C1 segment of cervical spinal cord (tissue), 14 donors: ENCODE measurements around the gene PAM.
"Not testable (repeated sequence)": the region's sequence is repeated elsewhere in the genome, so short reads cannot be mapped to it uniquely, and the experiment has no call there.

Source experiments
- DNase-seq, 14 donors: peaks; one replicate each; lab custom pipeline; 2025; lab: John Stamatoyannopoulos, UW

Gene PAM

GRCh38 chr5:102895976-102896375 lies 140.9 kb downstream of the PAM start:
- no peak for DNase-seq

DNA sequence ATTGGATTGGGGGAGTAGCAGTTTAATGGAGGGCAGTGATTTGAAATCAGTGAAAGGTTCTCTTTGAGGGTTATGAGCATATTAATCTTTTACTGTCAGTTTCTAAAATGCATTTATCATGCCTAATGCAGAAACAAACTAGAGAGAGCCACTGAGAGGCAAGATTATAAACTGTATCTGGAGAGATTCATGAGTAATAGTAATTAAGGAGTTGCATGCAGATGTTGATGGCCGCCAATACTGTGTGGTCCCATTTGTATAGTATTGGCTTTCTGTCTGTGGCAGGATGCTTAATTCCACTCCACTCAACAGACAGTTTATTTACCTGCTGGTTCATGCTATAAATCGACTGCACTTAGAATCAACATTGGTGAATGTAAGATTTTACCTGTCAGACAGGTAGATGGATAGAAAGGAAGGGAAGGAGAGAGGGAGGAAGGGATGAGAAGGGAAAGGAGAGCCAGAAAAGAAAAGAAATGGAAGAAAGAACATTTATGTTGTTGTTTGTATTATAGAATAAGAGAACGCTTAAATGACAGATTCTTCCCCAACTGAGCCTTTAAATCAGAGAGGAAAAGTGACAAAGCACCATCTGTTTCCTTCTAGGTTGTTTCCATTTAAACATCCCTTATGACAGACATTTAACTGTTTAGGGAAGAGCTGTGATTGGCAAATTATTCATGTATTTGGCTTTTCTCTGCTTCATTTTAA lies 146.5 kb downstream of the PAM start:
- no peak for DNase-seq

DNA sequence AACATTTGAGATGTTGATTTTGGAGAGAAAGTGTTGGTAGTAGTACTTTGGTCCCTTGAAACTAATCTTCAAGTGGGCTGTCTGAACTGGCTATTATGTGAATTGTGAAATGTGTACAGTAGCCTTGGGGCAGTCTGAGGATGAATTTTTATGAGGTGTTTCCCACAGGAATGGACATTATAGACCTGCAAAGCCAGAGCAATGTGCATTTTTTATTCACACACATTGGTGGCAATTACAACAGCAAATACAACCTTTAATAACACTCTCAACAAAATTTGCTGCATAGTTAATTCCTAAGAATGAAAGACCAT lies 147.0 kb downstream of the PAM start:
- no peak for DNase-seq

DNA sequence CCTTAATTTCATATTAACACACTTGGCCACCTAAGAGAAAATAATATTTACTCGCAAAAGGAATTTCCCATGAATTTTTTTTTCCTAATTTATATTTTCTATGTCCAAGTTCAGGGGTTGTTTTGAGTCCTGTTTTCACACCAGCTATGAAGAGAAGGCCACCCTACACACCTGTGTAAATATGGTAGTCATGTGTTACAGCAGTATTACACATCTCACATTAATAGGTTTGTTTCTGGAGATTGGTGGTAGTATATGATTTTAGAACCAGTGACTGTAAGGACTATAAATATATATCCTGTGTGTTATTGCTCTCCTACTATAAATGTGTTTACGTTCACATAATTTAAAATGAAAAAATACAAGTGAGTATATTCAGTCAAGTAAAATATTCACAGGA lies 147.5 kb downstream of the PAM start:
- DNase-seq, result no peak

DNA sequence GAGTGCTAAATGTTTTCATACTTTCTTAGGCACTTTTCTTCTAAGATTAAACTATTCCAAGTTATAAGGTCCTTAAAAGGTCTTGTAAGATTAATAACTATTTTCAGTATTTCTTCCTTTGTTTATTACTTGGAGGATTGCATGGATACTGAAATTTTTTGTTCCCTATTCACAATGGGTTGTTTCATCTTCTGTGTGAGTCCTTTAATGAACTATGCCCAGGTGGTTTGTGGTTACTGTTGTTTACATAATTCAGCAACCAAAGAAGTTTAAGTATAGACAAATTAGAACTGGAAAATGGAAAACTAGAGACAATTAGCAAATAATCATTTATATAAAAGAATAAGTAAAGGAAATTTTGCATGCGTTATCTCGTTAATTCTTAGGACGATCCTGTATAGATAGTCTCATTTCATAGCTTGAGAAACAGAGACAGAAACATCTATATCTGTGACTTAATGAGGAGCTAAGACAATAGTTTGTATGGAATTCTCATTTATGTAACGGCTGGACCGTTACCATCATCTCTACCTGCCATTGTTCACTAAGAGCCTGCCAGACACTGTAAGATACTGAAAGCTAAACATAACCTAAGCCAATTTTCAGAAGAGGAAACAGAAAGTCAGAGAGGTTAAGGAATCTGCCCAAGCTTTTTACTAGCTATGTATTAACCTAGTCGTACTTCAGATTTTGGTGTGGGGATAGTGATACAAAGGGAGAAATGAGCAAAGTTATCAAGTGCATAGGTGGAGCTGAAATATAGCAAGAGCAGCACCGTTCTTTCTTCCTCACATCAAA lies 148.2 kb downstream of the PAM start:
- no peak for DNase-seq

DNA sequence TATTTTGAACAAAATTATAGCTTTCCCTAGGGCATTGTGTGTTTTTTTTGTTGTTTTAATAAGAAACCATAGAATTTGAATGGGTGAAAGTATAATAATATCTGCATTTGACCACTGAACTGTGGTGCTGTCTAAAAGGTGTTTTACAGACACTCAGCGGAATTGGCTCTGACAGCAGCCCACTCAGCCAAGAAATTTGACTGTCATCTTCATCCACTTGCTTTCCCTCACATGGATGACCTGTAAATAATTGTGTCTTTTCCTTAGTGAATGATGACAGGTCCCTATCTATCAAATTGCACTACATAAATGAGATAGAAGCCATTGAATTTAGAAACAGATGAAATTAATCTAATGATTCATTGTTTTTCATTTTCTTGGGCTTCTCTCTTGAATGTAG lies 150.0 kb downstream of the PAM start:
- no peak for DNase-seq

DNA sequence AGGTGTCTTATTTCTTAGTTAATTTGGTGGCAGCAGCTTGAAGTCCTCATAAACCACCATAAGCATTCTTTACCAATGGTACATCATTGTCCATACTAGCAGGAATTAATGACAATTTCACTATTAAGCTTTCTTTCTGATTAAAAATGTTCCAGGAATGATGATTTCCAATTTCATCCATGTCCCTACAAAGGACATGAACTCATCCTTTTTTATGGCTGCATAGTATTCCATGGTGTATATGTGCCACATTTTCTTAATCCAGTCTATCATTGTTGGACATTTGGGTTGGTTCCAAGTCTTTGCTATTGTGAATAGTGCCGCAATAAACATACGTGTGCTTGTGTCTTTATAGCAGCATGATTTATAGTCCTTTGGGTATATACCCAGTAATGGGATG lies 152.0 kb downstream of the PAM start:
- not testable (repeated sequence) for DNase-seq

GRCh38 chr5:102910240-102911226 lies 155.4 kb downstream of the PAM start:
- no peak for DNase-seq

DNA sequence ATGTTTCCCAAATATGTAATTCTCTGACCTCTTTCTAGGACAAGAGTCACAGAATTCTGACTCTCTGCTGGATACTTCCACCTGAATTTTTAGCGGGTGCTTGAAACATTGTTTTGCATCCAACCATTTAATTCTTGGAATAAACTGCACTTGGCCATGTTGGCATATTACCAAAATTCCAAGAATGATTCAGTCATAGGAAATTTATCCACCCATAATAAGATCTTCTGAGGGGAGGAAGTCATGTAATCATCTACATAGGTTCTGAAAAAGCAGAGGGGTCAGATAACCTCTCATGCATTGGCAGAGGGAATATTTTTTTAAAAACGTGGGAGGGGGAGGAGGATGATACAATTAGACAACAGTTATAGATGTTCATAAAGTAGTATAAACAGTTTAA lies 156.9 kb downstream of the PAM start:
- no peak for DNase-seq

GRCh38 chr5:102916109-102916508 lies 161.0 kb downstream of the PAM start:
- no peak for DNase-seq

DNA sequence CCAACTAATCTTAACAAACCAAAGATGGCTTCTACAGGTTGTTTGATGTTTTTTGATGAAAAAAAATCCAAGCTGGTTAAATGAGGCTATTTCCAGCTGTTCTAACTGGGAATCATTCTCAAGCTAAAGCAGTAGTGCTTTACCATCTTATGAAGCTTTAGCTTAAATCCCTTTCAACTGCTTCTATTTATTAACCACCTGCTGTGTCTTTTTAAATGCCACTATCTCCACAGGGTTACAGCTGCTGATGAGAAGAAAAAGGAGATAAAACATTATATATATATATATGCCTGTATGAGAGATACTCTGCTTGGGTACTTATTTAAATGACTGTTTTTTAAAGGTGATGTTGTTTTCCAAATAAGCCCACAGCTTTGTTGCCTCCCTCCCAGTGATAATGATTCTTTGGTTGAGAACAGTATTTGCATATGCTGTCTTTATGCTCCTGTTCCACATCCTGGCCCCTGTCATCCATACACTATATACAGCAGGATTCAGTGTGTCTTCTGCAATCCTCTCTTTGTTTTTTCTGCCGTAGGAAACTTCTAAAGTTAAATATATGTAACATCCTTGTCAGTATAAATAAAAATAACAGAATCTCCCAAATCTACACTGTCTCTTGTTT lies 164.0 kb downstream of the PAM start:
- DNase-seq, result no peak

GRCh38 chr5:102920762-102921161 lies 165.7 kb downstream of the PAM start:
- DNase-seq, result no peak

DNA sequence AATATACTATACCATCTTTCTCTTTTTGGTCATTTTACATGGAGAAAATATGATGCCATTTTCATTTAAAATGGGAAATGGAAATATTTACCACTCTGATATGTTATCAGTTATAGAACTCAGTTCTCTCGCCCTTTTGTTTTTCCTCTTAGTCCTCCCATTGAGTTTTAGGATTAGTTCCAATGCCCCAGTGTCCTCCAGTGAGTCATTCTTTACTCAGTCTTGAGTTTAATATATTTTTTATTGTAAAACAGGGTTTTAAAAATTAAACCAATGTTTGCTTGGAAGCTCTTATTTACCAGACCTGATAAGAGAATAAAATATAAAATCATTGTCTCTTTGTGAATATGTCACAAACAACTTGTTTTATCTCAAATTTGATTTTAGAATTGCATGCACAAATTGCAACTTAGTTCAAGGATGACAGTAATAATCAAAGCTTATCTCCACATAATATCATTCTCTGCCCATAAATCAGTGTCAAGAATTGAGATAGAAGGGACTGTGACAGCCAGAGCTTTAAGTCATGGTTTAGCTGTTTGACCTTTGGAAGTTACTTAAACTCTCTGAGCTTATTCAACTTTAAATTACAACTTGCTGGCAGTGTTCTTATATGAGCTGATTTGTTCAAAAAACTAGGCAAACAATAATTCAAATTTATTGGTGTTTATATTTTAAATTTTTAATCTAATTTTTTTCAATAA lies 166.4 kb downstream of the PAM start:
- DNase-seq, result no peak

DNA sequence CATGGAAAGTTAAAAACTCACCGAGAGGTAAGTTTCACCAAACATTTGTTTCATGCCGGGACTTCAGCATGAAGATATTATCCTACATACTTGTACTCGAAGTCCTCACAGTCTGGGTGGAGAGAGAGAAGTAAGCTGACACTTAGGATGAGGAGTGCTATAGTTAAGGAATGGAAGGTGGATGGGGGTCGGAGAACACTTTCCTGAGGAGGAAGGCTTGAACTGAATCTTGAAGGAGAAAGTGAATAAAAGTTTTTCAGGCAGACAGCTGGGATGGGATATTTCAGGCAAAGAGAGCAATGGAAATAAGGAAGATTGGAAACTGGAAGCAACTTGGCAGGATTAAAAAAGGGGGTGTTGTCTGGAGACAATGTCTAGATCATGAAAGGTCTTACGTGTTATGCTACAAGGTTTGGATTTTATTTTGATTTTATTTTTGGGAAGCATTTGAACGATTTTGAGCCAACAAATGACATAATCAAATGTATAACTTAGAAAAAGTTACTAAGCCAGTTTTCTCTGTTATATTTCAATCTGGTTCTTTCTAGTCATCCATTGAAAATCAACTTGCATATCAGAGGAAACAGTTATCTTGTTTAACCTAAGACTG lies 167.1 kb downstream of the PAM start:
- no peak for DNase-seq

DNA sequence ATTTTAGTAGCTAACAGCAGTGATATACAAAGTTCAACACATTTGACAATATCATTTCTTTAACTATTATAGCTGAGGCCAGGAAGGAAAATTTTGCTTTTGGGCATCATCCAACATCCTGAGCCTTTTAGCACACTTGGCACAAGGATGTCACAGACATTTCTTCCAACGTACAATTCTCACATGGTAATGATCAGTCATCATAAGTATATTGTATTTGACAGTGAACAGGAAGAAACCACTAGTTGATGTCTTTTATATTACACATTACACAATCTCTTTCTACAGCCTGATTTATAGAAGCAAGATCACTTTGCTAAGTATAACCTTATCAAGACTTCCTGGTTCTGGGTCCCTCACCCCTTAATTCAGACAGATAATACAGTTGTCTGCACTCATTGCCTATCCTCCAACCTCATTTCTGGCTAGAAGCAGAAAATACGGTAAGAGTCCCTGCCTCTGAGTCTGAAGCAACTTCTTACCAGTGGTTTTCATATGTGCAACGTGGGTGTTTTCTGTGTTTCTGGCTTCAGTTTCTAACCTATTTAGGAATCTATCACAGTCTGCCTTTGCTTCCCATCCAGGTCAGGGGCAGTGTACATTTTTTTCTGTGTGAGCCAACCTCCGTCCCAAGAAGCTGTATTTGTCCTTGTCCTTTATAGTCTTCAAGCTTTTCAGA lies 167.8 kb downstream of the PAM start:
- DNase-seq, result no peak

DNA sequence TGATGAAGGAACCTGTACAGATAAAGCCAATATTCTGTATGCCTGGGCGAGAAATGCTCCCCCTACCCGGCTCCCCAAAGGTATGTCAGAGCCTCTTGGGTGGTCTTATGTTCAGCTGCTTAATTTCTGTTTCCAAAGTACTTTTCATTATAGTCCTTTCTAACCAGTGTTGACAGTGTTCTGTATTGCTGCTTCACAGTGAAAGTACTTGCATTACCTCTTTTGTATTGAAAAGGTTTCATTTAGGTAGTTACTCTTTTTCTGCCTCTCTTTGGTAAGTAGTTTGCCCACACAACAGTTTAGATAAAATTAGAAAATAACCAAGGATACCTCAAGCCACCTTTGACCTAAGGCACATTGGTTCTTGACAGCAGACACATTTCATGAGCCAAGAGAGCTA lies 169.9 kb downstream of the PAM start:
- DNase-seq, result no peak

DNA sequence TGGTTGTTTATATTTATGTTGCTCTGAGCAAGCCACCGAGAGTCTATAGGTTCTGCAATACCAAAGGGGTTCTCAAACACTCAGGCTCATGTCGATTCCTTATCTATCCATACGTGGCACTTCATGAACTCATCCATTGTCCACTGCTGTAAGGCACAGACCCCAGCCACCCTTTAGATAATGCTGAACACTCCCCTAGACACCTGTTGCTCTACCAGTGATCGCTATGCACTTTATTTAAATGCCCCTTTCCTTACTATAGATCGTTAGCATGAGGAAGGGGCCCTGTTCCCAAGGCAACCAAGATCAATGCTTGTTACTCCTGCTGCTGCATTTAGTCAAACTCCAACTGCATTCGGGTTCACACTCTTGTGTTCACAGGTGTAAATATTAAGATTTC lies 171.9 kb downstream of the PAM start:
- no peak for DNase-seq

DNA sequence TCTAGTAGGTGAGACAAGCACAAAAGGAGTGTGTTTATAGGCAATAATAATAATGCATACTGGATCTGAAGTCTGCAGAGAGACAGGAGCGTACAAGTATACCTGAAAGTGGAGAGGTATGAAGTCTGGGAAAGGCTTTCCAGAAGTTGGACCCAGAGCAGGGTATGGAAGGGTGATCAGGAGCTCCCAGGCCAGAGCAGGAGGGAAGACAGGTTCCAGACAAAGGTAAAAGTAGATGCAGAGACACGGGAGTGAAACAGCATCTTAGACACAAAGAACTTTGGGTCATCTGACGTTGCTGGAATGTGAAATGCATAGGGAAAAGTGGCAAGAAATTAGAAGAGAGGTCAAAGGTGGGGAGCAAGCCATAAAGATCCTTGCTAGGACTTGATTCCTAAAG lies 175.1 kb downstream of the PAM start:
- no peak for DNase-seq

- no peak for DNase-seq
These were observed 176.1 kb downstream of the PAM start for GRCh38 chr5:102931085-102931725.

DNA sequence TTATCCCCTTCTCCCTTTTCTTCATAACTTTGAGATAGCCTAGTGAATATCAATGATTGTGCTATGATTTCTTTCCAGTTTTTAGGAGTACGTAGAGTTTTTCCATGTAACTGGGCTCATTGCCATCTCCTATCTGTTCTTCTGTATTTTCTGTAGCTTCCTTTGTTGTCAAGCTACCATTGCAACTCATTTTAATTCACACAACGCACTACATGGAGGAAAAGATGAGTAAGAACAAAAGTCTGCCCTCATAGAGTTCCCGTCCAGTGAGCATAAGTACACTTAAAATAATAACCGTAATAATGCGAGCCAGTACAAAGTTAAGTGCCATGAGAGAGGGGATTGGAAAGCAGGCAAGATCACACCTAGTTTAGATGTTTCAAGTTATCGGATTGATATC lies 177.7 kb downstream of the PAM start:
- no peak for DNase-seq
